ENCODE data around the gene PRKCZ. TPM values are rescaled to one million over a fixed set of nuclear protein-coding genes. Genes with fewer than 3 reads are reported as not detected.

The PRKCZ gene
- total RNA-seq: 16.5 TPM

DNA sequence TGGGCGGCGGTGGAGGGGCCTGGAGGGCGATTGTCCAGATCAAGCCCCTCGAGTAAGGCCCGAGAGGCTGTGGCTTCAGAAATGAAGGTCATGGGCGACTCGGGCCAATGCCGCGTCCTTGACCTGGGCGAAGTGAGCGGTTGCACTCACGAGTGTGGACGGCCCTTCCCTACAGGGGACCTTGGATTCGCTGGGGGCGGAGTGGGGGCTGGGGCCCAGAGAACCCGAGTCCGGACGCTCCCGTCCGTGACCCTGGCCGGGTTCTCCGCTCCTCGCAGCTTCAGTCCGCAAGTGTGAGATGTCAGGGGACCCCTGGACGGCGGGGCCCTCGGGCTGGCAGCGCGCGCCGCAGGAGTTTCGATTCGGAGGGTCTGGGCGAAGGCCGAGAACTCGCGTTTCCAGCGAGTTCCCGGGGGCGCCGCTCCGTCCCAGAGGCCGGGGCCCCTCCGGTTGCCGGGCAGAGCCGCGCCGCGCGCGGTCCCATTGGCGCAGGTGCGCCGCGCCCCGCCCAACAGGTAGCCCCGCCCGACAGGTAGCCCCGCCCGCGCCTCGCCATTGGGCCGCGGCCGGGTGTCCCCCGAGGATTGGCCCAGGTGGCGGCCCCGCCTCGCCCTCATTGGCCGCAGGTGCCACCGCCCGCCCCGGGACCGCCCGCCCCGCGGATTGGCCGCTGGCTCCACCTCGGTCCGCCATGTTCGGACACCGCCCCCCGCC is at the start of gene PRKCZ:
Gene PRKCZ (plus strand): TSS at position 694 of the 714 bp plus-strand sequence. CDS start 220 bp downstream, outside the sequence.

GRCh38 chr1:2003541-2004131 is 46.6 kb upstream of the PRKCZ start, which contains the start of gene CFAP74:
CFAP74 (minus strand) TSS chr1:2003786; CDS start chr1:1990956, 12,830 bp downstream.

DNA sequence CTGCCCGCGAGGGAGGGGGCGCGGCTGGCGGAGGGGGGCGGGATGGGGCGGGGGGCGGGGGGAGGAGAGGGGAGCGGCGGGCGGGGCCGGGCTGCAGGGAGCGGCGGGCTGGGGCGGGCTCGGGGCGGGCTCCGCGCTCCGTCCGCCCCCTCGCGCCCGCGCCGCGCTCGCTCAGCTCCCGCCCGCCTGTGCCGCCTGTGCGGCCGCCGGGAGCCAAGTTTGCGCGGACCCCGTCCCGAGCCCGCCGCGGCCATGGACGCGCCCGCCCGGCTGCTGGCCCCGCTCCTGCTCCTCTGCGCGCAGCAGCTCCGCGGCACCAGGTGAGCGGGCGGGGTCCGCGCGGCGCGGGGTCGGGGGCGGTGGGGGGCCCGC is 31.1 kb upstream of the PRKCZ start, which contains the start of gene GABRD:
Gene GABRD (plus strand): TSS at position 174 of the 372 bp plus-strand sequence. CDS start 79 bp downstream, at position 253.

DNA sequence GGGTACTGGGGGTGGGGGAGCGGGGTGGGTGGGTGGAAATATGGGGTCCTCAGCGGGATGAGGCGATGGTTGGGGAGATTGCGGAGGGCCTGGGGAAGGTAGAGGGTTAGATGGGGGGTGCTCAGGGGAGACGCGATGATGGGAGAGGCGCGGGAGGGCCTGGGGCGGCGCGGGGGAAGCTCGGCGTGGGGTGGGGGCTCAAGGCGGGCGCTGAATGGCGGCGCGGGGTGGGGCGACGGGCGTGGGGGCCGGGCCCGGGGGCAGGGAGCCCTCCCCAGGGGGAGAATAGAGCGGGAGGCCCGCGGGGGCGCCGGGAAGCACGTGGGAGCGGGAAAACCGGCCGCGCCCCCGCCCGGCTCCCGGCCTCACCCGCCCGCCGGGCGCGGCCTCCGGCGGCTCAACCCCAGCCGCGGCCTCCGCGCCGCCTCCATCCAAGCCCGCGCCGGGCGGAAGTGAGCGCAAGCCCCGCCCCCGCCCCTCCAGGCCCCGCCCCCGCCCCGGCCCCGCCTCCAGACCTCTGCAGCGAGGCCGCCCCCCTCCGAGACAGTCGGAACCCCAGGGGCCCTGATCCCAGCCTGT is 144.2 kb downstream of the PRKCZ start, which contains the start of gene FAAP20:
Gene FAAP20 (minus strand): TSS at position 454 of the 579 bp plus-strand sequence. CDS start 23 bp downstream, at position 431.

GRCh38 chr1:2228157-2228594 is 178.0 kb downstream of the PRKCZ start, which contains the start of gene SKI:
SKI (plus strand) TSS chr1:2228319; CDS start chr1:2228767, 448 bp downstream.

Other genes starting within 250 kb of the PRKCZ start
- gene GNB1, start 159.3 kb upstream of the PRKCZ start, total RNA-seq: 253 TPM
- 1.8 TPM for gene CALML6, start 135.2 kb upstream of the PRKCZ start, total RNA-seq
- 1.9 TPM for gene TMEM52, start 131.1 kb upstream of the PRKCZ start, total RNA-seq
- gene CFAP74, start 46.6 kb upstream of the PRKCZ start, total RNA-seq: 0.27 TPM
- gene GABRD, start 31.1 kb upstream of the PRKCZ start, total RNA-seq: 1.4 TPM
- 32.7 TPM for gene FAAP20, start 144.4 kb downstream of the PRKCZ start, total RNA-seq
- 50.1 TPM for gene SKI, start 177.9 kb downstream of the PRKCZ start, total RNA-seq